HG02981 (cell line): ENCODE results near the gene MED13L.
"Not testable (repeated sequence)": the region's sequence is repeated elsewhere in the genome, so short reads cannot be mapped to it uniquely, and the experiment has no call there.

ENCODE experiments used
- ATAC-seq: cut with Tn5 transposase; IDR thresholded peaks from one replicate; pipeline ENCODE4 v1.9.1; 2021; ENCODE audit warnings: mild to moderate bottlenecking, moderate library complexity; ENCODE audit not compliant: unreplicated experiment

Gene MED13L

DNA sequence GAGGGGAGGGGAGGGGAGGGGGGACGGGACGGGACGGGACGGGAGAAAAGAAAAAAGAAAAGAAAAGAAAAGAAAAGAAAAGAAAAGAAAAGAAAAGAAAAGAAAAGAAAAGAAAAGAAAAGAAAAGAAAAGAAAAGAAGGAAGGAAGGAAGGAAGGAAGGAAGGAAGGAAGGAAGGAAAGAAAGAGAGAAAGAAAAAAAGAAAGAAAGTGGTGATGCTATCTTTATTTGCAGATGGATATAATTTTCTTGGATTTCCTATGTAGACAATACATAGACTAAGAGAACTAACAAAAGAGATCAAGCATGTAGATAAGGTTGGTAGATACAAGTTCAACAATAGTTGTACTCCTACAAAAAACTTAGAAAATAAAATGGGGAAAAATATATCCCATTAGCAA lies 245.9 kb downstream of the MED13L start:
- not testable (repeated sequence) for ATAC-seq

DNA sequence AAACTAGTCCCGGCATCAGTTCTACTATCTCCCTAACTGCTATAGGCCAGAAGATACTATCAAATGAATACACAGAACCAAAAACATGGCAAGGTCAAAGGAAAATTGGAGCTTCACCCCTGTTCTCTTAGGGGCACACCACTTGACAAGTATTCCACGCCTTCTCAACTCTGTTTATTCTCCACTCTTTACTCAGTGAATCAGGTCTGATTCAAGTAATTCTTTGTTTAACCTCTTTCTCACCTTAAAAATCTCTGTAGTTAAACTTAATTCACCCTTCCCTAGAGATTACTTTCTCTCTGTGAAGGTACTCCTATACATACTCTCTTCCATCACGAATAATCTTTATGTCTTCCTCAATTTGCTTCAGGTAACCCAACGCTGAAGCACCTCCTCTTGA lies 248.9 kb downstream of the MED13L start:
- no peak for ATAC-seq

DNA sequence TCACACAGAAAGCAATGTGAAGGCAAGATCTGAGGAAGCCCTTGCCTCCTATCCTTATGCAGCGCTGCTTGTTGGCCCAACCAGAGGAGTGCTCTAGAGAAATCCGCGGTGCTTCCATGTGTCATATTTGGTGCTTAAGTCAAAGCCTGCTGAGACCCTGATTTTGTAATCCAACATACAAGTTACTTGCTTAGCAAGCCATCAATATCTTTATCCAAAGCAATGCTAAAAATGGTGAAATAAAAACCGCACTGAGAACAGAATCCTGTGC lies 250.0 kb downstream of the MED13L start:
- ATAC-seq = no peak

DNA sequence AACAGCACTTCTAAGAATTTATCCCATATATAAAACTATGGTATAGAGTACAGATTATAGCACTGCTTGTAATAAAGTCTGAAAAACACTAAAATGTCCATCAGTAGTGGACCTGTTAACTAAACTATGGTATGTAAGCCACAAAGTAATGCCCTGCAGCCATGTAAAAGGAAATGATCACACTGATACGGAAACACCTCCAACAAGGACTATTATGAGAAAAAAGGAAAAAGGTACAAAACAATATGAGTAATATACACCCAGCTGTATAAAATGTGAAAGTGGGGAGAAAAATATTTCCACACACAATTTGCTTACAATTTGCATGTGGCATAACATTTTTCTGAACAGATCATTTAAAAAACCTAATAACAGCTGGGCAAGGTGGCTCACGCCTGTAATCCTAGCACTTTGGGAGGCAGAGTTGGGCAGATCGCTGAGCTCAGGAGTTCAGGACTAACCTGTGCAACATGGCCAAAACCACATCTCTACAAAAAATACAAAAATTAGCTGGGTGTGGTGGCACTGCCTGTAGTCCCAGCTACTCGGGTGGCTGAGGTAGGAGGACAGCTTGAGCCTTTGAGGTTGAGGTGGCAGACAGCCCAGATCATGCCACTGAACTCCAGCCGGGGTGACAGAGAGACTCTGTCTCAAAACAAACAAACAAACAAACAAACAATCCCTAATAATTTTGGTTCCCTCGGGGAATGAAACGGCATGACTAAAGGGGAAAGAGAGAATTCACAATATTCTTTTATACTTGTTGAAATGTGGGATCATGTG lies 250.5 kb downstream of the MED13L start:
- no peak for ATAC-seq

DNA sequence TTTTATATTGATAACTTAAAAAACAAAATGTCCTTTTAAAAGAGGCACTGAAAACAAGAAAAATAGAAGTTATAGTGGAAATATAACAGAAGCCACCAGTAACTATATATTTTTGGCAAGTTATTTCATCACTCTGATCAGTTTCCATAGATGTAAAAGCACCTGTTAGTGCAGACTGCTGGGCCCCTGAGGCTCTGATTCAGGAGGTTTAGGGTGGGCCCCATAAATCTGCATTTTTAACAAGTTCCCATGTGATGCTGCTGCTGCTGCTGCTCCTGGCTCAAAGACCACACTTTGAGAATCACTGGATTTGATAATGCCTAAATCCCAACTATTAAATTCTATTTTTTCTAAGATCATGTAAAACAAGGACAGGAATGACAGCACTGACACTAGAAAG lies 251.1 kb downstream of the MED13L start:
- no peak for ATAC-seq

DNA sequence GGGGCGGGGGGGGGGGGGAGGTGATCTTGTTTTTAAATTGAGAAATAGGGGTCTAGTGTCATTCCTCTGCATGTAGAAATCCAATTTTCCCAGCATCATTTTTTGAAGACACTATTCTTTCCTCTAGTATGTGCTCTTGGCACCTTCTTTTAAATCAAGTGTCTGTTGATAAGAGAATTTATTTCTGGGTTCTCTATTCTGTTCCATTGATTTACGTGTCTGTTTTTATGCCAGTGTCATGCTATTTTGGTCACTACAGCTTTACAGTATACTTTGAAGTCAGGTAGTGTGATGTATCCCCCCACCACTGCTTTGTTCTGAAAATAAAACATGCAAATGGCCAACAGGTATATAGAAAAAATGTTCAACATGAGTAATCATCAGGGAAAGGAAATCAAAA lies 252.7 kb downstream of the MED13L start:
- ATAC-seq = no peak

DNA sequence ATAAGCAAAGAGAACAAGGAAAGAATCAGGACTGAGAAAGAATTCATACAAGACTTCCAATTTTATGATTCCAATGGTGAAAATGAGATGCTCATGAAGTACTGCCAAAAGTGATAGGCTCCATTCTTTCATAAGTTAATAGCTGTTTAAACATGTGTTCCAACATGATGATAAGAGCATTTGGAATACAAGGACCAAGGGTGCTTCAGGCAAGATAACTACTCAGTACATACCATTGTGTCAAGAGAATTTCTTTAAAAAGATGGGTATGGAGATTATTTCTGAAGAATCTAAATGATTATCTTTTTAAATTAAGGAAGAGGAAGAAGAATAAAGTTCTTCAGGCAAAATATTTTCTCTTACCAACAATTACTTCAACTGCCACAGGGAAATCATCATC lies 258.1 kb downstream of the MED13L start:
- no peak for ATAC-seq

DNA sequence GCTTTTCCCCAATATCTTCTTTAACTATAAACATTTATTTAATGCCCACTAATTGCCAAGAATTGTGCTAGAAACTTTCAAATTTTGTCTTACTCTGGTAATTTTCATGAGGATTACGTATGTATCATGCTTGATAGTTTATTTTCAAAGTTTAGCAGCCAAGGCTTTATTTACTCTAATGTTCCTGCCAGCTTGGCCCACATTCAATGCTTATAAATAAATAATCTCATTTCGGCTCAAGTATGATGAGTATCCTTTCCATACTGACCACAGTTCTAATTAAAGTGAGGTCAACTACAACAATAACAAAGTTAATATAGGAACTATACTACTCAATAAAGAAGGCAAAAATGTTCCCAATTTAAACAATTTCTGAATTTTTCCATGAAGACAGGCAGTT lies 259.2 kb downstream of the MED13L start:
- no peak for ATAC-seq

DNA sequence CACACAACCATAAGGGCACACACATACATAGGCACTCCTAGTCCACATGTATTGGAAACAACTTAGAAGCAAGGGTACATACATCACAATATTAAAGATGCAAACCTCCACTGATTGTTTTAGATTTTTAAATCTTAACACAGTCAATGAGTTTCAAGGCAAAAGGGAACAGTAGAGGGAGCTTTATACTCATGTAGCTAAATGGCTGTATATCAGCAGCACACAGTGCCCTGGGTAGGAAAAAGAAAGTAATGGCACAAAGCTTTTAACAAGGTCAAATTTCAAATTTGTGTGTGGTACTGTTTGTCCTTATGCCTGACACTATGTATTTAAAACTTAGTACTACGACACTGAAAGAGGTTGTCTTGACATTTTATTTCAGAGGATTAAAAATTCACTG lies 262.0 kb downstream of the MED13L start:
- no peak for ATAC-seq

DNA sequence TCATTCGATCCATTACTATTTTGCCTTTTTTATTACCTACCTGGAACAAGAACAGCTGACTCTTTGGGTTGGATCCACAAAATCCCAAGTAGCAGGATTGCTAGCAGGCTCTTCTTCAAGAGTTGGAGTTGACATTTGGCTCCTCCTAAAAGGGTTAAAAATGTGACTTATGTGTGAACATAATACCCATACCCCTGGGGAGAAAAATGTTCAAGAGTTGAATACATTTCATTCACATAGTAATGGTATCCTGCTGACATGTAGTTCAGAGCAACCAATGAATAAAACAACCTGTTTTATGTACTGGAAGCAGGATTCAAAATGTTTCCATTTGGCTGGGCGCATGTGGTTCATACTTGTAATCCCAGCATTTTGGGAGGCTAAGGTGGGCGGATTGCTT lies 264.7 kb downstream of the MED13L start:
- ATAC-seq = no peak

DNA sequence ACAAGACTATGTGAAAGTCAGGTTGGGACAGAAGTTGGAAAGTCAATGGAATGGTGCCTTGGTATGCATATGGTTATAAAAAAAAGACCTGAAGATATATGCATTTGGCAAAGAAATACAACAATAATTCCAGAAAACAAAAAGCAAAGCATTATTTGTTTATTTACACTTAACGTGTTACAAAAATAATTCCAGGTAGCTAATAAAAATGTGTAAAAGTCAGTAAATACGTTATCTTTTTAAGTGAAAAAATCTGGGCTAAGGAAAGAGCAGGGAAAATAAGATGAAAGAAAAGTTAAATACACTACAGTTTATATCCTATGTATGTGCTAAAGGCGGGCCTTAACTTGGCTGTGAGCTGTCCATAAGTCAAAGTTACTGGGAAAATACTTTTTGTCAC lies 266.3 kb downstream of the MED13L start:
- ATAC-seq = no peak

DNA sequence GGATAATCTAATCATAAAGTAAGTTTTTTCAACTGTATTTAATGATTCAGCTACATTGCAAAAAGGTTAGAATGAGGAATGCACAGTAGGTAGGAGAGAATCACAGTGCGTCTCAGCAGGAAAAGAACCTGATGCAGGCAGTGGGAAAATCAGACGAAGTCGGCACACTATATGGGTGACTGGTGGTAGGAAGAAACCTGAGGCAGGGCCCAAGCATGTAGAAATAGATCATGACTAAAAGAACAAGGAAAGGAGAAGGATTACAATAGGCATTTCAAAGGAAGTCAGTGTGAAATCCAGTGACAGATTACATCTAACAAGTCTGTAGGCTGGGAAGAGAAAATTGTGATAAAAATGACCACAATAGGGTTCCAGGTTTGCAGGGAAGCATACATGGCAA lies 267.0 kb downstream of the MED13L start:
- no peak for ATAC-seq

DNA sequence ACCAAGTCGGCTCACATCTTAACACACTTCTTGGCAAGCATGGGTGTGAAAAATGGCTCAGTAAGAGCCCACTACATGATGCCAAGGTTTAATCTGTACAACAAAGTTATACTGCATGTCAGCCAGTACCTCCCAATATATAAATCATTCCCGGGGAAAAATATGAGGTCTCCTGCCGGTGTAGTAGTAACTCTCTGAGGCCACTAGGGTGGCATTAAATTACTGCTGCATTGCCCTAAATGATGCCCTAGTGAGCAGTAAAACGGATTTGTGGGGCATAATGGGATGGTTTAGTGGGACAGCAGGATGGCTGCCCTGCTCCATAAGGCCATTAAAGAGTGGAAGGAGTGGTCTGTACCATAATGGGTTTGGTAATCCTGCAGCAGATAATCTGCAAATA lies 267.7 kb downstream of the MED13L start:
- ATAC-seq = no peak

DNA sequence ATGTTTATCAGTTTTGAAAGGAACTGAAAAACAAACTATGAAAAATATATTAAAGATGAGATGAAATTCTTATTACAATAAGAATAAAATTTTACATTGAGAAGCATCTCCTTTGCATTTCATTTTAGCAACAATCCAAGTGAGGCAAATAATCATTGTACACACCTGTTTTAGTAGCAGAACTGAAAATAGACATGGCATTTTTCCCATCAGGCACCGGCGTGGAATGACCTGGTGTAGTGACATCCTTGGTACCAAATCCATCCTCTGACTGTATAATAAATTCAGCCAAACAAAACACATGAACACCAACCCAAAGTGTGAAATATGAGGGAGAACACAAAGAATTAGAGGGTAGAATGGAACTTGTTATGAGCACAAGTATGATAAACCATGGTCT lies 271.4 kb downstream of the MED13L start:
- ATAC-seq = no peak

DNA sequence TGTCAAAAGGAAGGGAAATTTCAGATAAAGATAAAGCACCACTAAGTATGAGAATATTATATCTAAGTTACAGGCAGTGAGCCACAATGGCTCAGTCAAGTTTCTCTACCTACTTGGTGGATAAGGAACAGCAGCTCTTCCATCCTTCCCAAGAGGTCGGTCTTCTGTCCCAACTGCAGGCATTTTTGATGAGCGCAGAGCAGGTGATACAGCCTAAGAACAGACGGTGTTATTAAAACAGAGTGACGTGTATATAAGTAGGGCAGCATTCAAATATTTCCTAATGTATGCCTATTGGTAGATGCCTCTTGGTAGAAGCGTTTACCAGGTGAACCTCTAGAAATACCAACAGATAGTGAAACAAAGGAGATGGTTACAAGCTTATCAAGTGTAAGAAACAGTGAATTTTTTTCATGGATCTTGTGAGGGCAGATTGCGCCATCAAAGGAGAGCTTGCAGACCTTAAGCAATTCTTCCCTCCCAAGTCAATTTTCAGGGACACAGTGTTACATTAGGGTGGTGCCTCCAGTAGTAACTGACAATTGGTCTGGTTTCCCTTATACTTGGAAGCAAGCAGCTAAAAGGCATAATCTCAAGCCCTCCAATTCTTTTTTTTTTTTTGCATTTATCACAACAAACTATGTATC lies 274.5 kb downstream of the MED13L start:
- no peak for ATAC-seq

DNA sequence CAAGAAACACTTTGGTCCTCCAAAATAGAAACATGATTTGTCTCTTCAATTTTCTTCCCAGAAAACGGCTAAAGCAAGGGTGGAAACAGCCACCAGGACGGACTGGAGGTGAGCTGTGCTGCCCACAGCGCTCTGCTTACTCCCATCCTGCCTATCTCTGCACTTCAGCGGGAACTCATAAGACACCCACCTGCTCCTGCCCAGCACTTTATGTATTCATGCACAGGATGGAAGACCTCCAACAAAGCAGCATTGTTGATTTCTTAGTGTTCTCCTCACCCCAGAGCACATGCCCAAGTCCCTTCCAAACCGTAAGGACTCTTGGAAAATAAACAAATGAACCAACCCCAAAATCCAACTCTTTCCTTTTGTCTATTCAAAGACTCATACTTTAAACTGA lies 277.2 kb downstream of the MED13L start:
- ATAC-seq = no peak

DNA sequence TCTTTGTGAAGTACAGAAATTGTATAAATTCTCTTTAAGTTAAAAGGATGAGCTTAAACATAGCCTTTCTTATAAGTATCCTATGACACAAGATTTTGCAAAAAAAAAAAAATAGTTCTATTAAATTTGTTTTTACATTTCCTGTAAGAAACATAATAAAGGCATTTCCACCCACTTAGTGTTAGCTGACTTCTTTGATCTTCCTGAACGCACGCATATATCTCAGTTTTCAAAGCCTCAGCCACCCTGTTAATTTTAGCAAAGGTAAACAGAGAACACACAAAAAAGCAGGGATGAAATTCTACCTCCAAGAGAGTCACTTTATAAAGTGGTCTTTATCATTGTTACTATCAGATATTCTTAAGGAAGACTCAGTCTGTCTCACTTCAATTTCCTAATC lies 277.9 kb downstream of the MED13L start:
- no peak for ATAC-seq

DNA sequence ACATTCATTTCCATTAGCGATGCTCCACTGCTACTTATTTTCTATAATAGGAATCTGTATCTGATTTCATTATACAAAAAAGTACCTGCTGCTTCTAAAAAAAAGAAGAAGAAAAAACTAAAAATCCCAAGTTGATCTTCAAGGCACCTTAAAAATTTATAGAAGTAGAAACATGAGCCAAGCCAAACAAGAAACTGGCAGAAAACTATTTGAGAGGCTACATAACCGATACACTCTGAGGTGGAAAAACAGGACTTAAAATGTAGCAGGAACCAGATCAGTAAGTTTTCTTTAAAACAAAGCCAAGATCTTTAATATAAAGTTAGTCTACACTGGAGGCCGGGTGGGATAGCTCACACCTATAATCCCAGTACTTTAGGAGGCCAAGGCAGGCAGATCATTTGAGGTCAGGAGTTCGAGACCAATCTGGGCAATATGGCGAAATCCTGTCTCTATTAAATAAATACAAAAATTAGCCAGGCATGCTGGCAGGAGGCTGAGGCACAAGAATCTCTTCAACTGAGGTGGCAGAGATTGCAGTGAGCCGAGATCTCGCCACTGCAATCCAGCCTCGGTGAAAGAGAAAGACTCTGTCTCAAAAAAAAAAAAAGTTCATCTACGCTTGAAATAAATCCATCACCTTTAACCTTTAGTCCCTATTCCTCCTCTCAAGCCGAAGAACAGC lies 278.6 kb downstream of the MED13L start:
- no peak for ATAC-seq

DNA sequence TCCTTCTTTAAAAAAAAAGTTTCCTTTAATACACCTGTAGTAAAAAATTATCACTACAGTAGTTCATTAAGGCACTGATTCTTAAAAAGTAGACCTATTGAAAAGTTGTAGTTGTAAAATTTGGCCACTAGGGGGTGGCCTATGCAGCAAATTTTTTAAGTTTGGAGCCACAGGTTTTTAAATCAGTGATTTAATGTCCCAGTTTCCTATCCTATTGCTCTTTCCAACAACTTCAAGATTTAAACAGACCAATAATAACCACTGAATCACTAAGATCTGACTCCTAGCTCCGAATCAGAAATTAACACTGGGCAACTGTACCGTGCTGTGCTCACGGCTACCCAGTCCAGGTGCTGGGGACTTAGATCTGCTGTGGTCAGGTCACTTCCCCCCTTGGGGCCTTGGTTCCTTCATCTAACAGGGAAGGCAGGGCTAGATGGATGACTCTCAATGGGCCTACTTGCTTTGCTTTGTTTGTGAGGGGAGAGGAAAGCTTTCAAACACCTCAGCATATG lies 279.3 kb downstream of the MED13L start:
- ATAC-seq = peak; percentile 74

DNA sequence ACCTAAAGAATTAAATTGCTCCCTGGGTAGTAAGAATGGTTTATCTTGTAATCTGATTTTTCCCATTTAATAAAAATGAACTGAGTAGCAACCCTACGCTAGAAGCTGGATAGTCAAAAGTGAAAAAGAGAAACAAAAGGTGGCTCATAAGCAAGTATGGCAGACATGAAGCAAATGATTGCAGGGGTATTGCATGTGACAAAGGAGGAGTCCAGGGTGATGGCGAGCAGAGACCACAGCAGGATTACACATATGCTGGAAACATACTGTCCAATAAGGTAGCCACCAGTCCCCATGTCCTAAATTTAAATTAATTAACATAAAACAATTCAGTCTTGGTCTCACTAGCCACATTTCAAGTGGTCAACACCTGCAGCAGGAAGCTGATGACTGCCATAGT lies 283.8 kb downstream of the MED13L start:
- no peak for ATAC-seq

DNA sequence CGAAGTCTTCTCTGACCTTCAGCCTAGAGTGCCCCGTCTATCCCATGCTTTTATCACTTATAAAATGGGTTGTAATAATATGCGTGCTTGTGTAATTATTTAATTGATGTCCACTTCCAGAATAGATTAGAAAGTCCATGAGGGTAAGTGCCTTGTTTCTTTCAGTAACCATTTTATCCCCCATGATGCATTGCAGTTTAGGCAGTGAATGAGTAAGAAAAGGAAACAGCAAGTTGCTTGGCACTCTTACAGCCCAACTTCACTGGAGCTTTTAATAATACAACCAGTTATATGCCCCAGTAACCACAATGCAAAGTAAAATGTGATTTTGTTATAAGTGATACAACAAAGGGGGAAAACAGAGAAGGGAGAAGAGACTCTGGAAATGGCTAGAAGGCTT lies 287.3 kb downstream of the MED13L start:
- ATAC-seq = no peak
